ENCODE data around the gene TDP2. TPM values are rescaled to one million over a fixed set of nuclear protein-coding genes. Genes with fewer than 3 reads are reported as not detected.
A peak's percentile ranks its signal among the peaks of the same experiment; 100 is the strongest.
"Not testable (repeated sequence)": the region's sequence is repeated elsewhere in the genome, so short reads cannot be mapped to it uniquely, and the experiment has no call there.

TDP2 gene
- total RNA-seq, 4 donors from 2014 or later = 29.2 to 53.1 (median 42.2) TPM

GRCh38 chr6:24663189-24663588 lies 3.5 kb downstream of the TDP2 start:
- Histone ChIP-seq H3K27me3 (no peaks in the 10 kb centered on the region), H3K4me1 (peaks cover 7 to 40% (median 16%) of the 10 kb centered on the region in 3 donors), H3K4me3 (no peak overlapping the region), H3K27ac (no peak overlapping the region), H3K36me3 (peaks cover 0 to 42% of the 10 kb centered on the region in 2 donors), H3K9me3 (no peaks in the 10 kb centered on the region)
- TF ChIP-seq EP300 (IDR thresholded peaks at IDR 0.05) = no peak
- no peak for TF ChIP-seq POLR2AphosphoS5 (IDR thresholded peaks at IDR 0.05)
- TF ChIP-seq CTCF (IDR thresholded peaks at IDR 0.05) = no peak
- no peak for TF ChIP-seq POLR2A (IDR thresholded peaks at IDR 0.05)
- 100% methylated on average over 1 of the region's 1 CpG for WGBS, 2 donors (ENCODE audit: low coverage in 1 of 2)
- ATAC-seq = no peak

- Histone ChIP-seq H3K4me1 (peaks cover 2 to 33% (median 11%) of the 10 kb centered on the region in 3 donors), H3K27ac (no peak overlapping the region), H3K36me3 (peaks cover 0 to 48% of the 10 kb centered on the region in 2 donors), H3K9me3 (no peaks in the 10 kb centered on the region), H3K27me3 (no peaks in the 10 kb centered on the region), H3K4me3 (no peak overlapping the region)
- 88 to 93% methylated on average over 9 to 10 of the region's 10 CpGs for WGBS, 2 donors (ENCODE audit: low coverage in 1 of 2)
- no peak for ATAC-seq
- no peak for TF ChIP-seq POLR2AphosphoS5 (IDR thresholded peaks at IDR 0.05)
Measured at GRCh38 chr6:24662236-24662635, 4.5 kb downstream of the TDP2 start.

- H3K27ac ChIP-seq, H3K4me3 ChIP-seq, H3K9me3 ChIP-seq, H3K27me3 ChIP-seq, ATAC-seq: not testable (repeated sequence)
- H3K4me1 ChIP-seq = peaks cover 2 to 33% (median 11%) of the 10 kb centered on the region in 3 donors
- H3K36me3 ChIP-seq = peaks cover 0 to 51% of the 10 kb centered on the region in 2 donors
- 93 to 94% methylated on average over 5 of the region's 5 CpGs for WGBS, 2 donors (ENCODE audit: low coverage in 1 of 2)
Measured at GRCh38 chr6:24661759-24662158, 4.9 kb downstream of the TDP2 start.

- Histone ChIP-seq H3K27ac (no peak overlapping the region), H3K27me3 (no peaks in the 10 kb centered on the region), H3K4me3 (no peak overlapping the region), H3K4me1 (peaks cover 0 to 23% (median 3%) of the 10 kb centered on the region in 3 donors), H3K9me3 (no peaks in the 10 kb centered on the region), H3K36me3 (peaks cover 0 to 61% of the 10 kb centered on the region in 2 donors)
- no peak for TF ChIP-seq EP300 (IDR thresholded peaks at IDR 0.05)
- 89 to 93% methylated on average over 2 of the region's 2 CpGs for WGBS, 2 donors (ENCODE audit: low coverage in 1 of 2)
- ATAC-seq = no peak
Measured at GRCh38 chr6:24660105-24660504, 6.6 kb downstream of the TDP2 start.

GRCh38 chr6:24659561-24659960 lies 7.1 kb downstream of the TDP2 start:
- ATAC-seq = no peak
- WGBS, 2 donors (ENCODE audit: low coverage in 1 of 2) = 29 to 33% methylated on average over 1 of the region's 1 CpG
- TF ChIP-seq CTCF (IDR thresholded peaks at IDR 0.05) = no peak
- TF ChIP-seq POLR2A (IDR thresholded peaks at IDR 0.05) = no peak
- no peak for TF ChIP-seq POLR2AphosphoS5 (IDR thresholded peaks at IDR 0.05)
- TF ChIP-seq EP300 (IDR thresholded peaks at IDR 0.05) = no peak
- Histone ChIP-seq H3K36me3 (peaks cover 0 to 61% of the 10 kb centered on the region in 2 donors), H3K4me1 (peaks cover 0 to 17% (median 0%) of the 10 kb centered on the region in 3 donors), H3K4me3 (no peak overlapping the region), H3K27me3 (no peaks in the 10 kb centered on the region), H3K27ac (no peak overlapping the region), H3K9me3 (no peaks in the 10 kb centered on the region)

GRCh38 chr6:24658573-24659560 lies 7.8 kb downstream of the TDP2 start:
- Histone ChIP-seq H3K9me3 (no peaks in the 10 kb centered on the region), H3K4me1 (peaks cover 0 to 10% (median 0%) of the 10 kb centered on the region in 3 donors), H3K27me3 (no peaks in the 10 kb centered on the region), H3K27ac (no peak overlapping the region), H3K4me3 (no peak overlapping the region), H3K36me3 (peaks cover 0 to 61% of the 10 kb centered on the region in 2 donors)
- 58 to 64% methylated on average over 8 to 9 of the region's 9 CpGs for WGBS, 2 donors (ENCODE audit: low coverage in 1 of 2)
- TF ChIP-seq EP300 (IDR thresholded peaks at IDR 0.05) (no peak), POLR2A (IDR thresholded peaks at IDR 0.05) (no peak), CTCF (IDR thresholded peaks at IDR 0.05) (no peak), POLR2AphosphoS5 (IDR thresholded peaks at IDR 0.05) (no peak)
- ATAC-seq = peak; percentile 68
